ENCODE results near the gene ZNF273. TPM values are rescaled to one million over a fixed set of nuclear protein-coding genes. Genes with fewer than 3 reads are reported as not detected.
A peak's percentile ranks its signal among the peaks of the same experiment; 100 is the strongest.
"Not testable (repeated sequence)": the region's sequence is repeated elsewhere in the genome, so short reads cannot be mapped to it uniquely, and the experiment has no call there.

Gene ZNF273
- total RNA-seq, 1 donor: 3.9 TPM

DNA sequence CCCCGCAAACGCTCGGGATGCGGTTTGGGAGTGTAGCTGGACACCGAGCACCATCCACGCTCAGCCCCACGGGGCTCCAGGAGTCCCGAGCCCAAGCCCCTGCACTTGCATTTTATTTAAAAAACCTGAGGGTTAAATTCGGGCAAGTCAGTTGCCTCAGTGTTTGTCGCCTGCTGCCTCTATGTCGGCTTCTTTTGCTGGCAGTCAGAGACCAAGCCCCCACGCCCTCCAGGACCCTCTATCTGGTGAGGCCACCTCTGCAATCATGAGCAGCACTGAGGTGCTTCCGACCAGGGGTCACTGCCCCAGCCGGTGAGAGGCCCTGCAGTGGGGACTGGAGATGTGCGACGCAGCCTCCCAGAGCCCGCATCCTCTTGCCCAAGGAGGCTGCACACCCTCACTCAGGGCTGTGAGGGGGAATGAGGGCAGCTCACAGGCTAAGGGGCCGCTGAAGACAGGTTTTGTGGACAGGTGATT lies 13.3 kb upstream of the ZNF273 start:
- no peak for DNase-seq (ENCODE audit: low read depth)
- TF ChIP-seq, protein P1, sequence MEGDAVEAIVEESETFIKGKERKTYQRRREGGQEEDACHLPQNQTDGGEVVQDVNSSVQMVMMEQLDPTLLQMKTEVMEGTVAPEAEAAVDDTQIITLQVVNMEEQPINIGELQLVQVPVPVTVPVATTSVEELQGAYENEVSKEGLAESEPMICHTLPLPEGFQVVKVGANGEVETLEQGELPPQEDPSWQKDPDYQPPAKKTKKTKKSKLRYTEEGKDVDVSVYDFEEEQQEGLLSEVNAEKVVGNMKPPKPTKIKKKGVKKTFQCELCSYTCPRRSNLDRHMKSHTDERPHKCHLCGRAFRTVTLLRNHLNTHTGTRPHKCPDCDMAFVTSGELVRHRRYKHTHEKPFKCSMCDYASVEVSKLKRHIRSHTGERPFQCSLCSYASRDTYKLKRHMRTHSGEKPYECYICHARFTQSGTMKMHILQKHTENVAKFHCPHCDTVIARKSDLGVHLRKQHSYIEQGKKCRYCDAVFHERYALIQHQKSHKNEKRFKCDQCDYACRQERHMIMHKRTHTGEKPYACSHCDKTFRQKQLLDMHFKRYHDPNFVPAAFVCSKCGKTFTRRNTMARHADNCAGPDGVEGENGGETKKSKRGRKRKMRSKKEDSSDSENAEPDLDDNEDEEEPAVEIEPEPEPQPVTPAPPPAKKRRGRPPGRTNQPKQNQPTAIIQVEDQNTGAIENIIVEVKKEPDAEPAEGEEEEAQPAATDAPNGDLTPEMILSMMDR (IDR thresholded peaks at IDR 0.05; ENCODE audit: insufficient read depth, low read depth, low read length): no peak
- H3K4me3 ChIP-seq (ENCODE audit: low read depth, low read length): no peak overlapping the region

DNA sequence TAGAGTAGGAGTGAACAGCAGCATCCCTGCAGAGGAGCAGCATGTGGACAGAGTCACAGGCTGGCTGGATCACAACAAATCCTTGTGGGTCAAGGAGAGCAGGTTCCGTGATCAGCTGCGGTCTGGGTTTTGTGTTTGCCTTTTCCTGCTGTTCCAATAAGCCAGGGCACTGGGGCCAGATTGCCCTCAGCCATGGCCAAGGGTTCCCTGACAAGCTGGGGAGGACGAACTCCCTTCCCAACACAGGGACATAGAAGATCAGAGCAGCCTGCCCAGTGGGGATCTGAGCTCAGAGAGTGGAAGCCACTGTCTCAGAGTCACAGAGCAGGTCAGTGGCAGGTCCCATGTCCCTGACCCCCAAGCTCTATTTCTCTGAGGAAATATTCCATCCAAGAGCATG lies 12.8 kb upstream of the ZNF273 start:
- not testable (repeated sequence) for DNase-seq (ENCODE audit: low read depth); H3K4me3 ChIP-seq (ENCODE audit: low read depth, low read length)

DNA sequence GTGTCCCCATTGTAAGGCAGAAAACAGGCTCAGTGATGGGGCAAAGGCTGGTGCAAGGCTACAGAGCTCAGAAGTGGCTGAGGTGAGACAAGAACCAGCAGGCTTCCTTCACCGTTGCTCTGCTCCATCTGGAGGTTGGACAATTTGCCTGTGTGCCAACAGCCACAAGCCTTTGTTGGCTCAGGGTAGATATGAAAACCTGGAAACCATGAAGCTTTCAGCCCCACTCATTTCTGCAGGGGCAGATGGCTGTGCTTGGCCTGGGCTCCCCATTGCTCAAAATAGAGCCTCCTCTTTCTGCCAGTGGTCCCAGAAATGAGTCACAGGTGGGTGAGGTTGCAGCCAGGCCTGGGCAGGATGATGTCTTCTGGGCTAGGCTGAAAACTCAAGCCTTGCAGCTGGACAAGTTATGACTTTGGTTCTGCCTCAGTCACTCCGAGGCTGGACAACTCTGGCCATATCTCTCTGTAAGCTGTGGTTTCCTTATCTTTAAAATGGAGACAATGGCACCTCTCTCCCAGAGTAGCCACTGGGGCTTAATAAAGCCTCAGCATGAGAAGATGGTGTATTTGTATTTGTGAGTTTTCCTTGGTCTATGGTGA lies 12.2 kb upstream of the ZNF273 start:
- DNase-seq (ENCODE audit: low read depth): no peak
- H3K4me3 ChIP-seq (ENCODE audit: low read depth, low read length): no peak overlapping the region
- TF ChIP-seq, protein P1 (IDR thresholded peaks at IDR 0.05; ENCODE audit: insufficient read depth, low read depth, low read length): no peak

DNA sequence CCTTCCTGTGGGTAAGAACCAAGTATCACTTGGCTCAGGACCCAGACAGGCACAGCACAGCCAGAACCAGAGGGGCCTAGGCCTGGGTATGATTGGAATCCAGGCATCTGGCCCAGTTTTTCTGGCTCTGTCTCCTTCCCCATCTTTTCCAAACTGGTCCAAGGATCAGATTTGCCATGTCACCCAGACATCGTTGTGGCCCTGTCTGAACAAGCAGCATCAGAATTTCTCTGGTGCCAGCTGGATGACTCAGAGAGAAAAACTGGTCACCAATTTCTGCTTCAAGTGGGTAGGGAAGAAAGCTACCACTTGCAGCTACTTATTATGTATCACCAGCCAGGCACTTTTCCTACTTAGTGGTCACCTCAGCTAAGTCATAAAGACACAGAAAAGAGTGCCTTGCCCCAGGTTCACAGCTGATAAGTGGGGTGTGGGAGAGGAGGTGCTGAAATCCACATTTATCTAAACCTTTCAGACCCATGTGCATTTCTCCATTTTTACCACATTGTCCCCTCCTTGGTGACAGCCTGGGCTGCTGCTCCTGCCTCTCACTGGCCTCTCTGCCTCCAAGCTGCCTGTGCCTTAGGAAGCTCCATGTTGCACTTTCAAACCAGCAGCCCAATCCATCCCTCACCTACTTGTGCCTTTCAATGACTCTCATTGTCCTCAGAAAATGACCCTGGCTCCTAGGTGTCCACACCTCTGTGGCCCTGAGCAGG lies 11.6 kb upstream of the ZNF273 start:
- not testable (repeated sequence) for H3K4me3 ChIP-seq (ENCODE audit: low read depth, low read length); DNase-seq (ENCODE audit: low read depth)

DNA sequence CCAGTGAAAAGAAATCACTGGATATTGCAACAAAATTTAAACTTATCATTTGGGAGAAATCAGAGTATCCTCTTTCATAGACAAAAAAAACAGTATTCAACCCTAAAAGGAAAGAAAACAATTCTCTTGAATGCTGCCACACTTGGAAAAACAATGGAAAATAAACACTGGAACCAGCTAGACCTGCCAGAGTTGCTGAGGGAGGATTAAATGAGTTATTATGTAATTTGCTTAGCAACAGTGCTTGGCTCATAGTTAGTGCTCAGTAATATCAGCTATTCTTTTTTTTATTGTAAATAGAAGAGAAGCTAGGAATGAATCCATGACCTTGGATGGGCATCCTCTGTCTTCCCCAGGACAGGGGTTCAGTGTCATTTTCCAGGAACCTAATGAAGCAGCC lies 11.0 kb upstream of the ZNF273 start:
- DNase-seq (ENCODE audit: low read depth): no peak
- H3K4me3 ChIP-seq (ENCODE audit: low read depth, low read length): no peak overlapping the region

DNA sequence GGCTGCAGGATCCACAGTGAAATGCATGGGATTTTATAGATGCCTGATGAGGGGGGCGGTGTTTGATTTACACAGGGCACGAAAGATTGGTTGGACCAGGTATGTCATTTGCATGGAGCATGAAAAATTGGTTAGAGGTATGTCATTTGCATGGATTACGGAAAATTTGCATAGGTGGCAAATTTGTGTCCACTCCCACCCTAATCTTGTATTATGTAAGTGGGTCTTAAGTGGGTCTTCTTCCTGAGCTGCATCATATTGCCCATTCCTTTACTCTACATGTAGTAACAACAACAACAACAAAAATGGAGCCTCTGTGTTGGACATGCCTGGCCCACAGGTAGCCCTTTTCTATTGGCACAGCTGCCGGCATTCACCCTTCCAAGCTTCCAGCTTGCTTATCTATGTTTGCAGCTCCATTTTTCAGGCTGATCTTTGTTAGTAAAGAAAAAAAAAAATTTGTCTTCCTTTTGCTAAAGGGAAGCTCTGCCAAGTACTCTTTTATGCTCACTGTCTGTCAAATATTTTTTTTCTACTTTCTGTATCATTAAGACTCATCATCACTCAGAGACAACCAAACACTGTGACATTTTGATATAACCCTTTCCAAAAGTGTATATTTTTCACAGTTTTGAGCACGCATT lies 10.3 kb upstream of the ZNF273 start:
- TF ChIP-seq, protein P1 (IDR thresholded peaks at IDR 0.05; ENCODE audit: insufficient read depth, low read depth, low read length): no peak

More for the DNA sequence above, 11.0 kb upstream of the ZNF273 start:
- TF ChIP-seq, protein P1 (IDR thresholded peaks at IDR 0.05; ENCODE audit: insufficient read depth, low read depth, low read length): no peak

DNA sequence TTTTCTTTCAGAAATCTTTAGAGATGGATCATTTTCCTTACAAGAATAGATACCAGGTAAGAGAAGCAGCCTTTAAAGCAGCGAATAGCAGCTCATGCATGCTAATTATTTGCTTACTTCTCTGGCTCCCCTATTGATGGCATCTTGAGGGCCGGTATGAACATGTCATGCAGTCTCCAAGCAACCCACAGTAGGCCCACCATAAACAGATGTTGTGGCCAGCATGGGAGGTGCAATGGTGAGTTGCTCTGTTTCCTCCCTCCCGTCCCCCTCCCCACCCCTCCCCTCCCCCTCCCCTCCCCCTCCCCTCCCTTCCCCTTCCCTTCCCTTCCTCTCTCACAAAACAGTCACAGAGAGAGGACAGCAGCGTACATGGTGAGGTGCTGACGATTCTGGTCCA lies 9.7 kb upstream of the ZNF273 start:
- TF ChIP-seq, protein P1 (IDR thresholded peaks at IDR 0.05; ENCODE audit: insufficient read depth, low read depth, low read length): no peak
- no peak overlapping the region for H3K4me3 ChIP-seq (ENCODE audit: low read depth, low read length)
- no peak for DNase-seq (ENCODE audit: low read depth)

More for the DNA sequence above, 10.3 kb upstream of the ZNF273 start:
- DNase-seq (ENCODE audit: low read depth): no peak
- no peak overlapping the region for H3K4me3 ChIP-seq (ENCODE audit: low read depth, low read length)

DNA sequence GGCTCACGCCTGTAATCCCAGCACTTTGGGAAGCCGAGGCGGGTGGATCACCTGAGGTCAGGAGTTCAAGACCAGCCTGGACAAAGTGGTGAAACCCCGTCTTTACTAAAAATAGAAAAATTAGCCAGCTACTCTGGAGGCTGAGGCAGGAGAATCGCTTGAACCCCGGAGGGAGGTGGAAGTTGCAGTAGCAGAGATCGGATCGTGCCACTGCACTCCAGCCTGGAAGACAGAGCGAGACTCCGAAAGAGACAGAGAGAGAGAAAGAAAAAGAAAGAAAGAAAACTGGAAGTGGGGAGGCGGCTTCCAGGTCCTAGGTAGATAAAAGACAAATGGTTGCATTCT lies 640 bp upstream of the ZNF273 start:
- not testable (repeated sequence) for DNase-seq (ENCODE audit: low read depth)
- H3K4me3 ChIP-seq (ENCODE audit: low read depth, low read length): peak overlapping the region; percentile 84
